Stimulated activated CD4-positive, alpha-beta T cell treated with anti-CD3 and anti-CD28 coated beads, Interleukin-4, amount 100 ng/mL, for 24 hours (primary cell): ENCODE measurements around the gene ENDOU.
A peak's percentile ranks its signal among the peaks of the same experiment; 100 is the strongest.

Experiments used
- DNase-seq: peaks from one replicate; pipeline ENCODE4 v3.0.0-alpha.2; 2020

The ENDOU gene

GRCh38 chr12:47725091-47725772, at the start of gene ENDOU:
ENDOU (minus strand) TSS chr12:47725490; CDS start chr12:47725413, 77 bp downstream.
- no peak for DNase-seq

- DNase-seq = no peak
Observed at GRCh38 chr12:47774663-47775062, 49.4 kb upstream of the ENDOU start.

- DNase-seq = no peak
Observed at GRCh38 chr12:47773858-47774580, 48.7 kb upstream of the ENDOU start.

GRCh38 chr12:47773062-47773857, 48.0 kb upstream of the ENDOU start, which contains the start of gene SLC48A1:
SLC48A1 (plus strand) TSS chr12:47773238; CDS start chr12:47773305, 67 bp downstream.
- peak; percentile 62 for DNase-seq

GRCh38 chr12:47772738-47773061, 47.4 kb upstream of the ENDOU start:
- no peak for DNase-seq

GRCh38 chr12:47772094-47772660, 46.9 kb upstream of the ENDOU start:
- no peak for DNase-seq

- DNase-seq = no peak
Observed at GRCh38 chr12:47771304-47771703, 46.0 kb upstream of the ENDOU start.

- no peak for DNase-seq
Observed at GRCh38 chr12:47770086-47770726, 44.9 kb upstream of the ENDOU start.

GRCh38 chr12:47769234-47770085, 44.2 kb upstream of the ENDOU start:
- DNase-seq = no peak

- DNase-seq = no peak
Observed at GRCh38 chr12:47768323-47768811, 43.1 kb upstream of the ENDOU start.

GRCh38 chr12:47767216-47767724, 42.0 kb upstream of the ENDOU start:
- peak; percentile 81 for DNase-seq

GRCh38 chr12:47766502-47767215, 41.4 kb upstream of the ENDOU start:
- DNase-seq = no peak

GRCh38 chr12:47763481-47764346, 38.4 kb upstream of the ENDOU start:
- no peak for DNase-seq

- DNase-seq = no peak
Observed at GRCh38 chr12:47762850-47763465, 37.7 kb upstream of the ENDOU start.

- peak; percentile 73 for DNase-seq
Observed at GRCh38 chr12:47758834-47759690, 33.8 kb upstream of the ENDOU start, which contains the start of gene RAPGEF3. RAPGEF3 (minus strand) TSS chr12:47758880; CDS start chr12:47758556, 324 bp downstream.

- DNase-seq = no peak
Observed at GRCh38 chr12:47758584-47758833, 33.2 kb upstream of the ENDOU start.

GRCh38 chr12:47757840-47758583, 32.7 kb upstream of the ENDOU start:
- no peak for DNase-seq
